Activated CD8-positive, alpha-beta memory T cell treated with anti-CD3 and anti-CD28 coated beads, Interleukin-2, amount 50 U/mL, for 48 hours (primary cell): ENCODE results near the gene ZNF507.

Experiments used
- DNase-seq: peaks from one replicate; pipeline ENCODE4 v3.0.0-alpha.2; 2020

ZNF507 gene

GRCh38 chr19:32339988-32340874 lies 5.2 kb upstream of the ZNF507 start:
- DNase-seq = peak; percentile 62

GRCh38 chr19:32342695-32343094 lies 2.7 kb upstream of the ZNF507 start:
- DNase-seq = no peak

- no peak for DNase-seq
Measured at GRCh38 chr19:32343550-32344262, 1.7 kb upstream of the ZNF507 start.

- DNase-seq = no peak
Measured at GRCh38 chr19:32346901-32347300, 1.5 kb downstream of the ZNF507 start.

DNA sequence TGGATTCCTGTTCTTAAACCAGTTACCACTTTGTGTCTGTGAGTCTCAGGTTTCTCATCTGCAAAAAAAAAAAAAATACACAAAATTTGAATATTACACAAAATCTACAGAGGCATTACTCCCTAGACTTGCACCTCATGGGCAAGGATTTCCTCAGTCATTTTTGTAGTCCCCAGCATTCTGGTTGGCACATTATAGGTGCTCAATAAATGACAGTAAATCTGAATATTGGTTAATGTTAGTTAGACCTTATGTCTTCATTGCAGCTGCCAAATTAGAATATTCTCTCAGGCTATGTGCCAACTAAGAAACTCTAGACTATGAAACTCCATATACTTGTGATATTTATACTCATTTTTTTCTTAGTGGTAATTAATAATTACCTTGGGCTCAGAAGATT lies 2.2 kb downstream of the ZNF507 start:
- DNase-seq = no peak

- no peak for DNase-seq
Measured at GRCh38 chr19:32349051-32349450, 3.6 kb downstream of the ZNF507 start.

GRCh38 chr19:32349724-32350470 lies 4.5 kb downstream of the ZNF507 start:
- DNase-seq = no peak

GRCh38 chr19:32350471-32350865 lies 5.1 kb downstream of the ZNF507 start:
- DNase-seq = no peak

DNA sequence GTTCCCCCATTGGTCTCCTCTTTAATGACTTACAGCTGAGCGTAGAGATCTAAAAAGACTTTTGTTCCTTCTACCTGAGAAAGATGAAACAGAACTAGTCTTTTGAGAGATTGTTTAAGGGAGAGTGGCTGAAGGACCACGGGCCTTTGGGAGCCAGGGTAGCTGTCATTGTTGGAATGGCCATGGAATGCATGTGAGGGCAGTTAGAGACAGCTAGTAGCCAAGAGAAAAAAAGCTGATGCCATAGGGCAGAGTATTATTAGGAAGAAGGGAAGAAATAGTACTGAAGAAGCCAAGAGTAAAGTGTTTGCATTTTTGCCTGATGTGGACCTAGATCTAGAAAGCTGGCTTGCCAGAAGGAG lies 5.6 kb downstream of the ZNF507 start:
- no peak for DNase-seq

GRCh38 chr19:32352241-32352630 lies 6.8 kb downstream of the ZNF507 start:
- no peak for DNase-seq

- no peak for DNase-seq
Measured at GRCh38 chr19:32354345-32354744, 8.9 kb downstream of the ZNF507 start.

GRCh38 chr19:32355309-32355708 lies 9.9 kb downstream of the ZNF507 start:
- DNase-seq = no peak

DNA sequence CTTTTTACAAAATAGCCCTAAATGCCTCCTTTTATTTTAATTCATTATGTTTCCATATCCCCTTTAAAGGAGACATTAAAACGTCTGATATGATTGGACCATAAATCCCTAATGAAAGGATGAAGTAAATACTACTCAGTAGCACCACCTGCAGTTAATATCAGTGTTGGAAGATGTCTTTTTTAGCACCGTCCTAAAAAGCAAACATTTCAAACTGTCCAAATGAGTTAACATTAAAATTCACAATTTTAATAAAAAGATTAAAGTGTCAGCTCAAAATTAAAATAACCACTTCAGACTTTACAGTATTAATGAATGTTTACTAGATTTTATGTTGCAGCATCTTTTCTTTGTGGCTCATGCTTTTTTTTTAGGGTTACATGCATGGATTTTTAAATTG lies 12.3 kb downstream of the ZNF507 start:
- no peak for DNase-seq

DNA sequence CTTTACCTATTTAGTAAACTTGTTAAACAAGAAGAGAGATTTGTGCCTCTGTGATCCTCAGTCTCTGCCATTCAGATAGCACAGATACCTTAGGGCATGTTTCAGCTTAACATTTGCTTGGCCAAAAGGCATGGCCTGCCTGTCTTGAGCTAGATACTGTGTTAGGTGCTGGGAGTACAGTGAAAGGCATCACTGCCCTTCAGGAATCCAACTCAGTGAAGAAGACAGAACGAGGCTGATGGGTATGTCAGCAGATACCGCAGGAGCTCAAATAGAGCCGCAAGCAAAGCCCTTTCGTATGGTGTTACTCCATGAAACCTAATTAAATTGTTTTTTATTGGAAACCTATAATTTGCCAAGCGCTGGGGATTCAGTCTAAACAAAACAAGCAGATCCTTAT lies 12.9 kb downstream of the ZNF507 start:
- DNase-seq = no peak

GRCh38 chr19:32359581-32359980 lies 14.2 kb downstream of the ZNF507 start:
- no peak for DNase-seq

DNA sequence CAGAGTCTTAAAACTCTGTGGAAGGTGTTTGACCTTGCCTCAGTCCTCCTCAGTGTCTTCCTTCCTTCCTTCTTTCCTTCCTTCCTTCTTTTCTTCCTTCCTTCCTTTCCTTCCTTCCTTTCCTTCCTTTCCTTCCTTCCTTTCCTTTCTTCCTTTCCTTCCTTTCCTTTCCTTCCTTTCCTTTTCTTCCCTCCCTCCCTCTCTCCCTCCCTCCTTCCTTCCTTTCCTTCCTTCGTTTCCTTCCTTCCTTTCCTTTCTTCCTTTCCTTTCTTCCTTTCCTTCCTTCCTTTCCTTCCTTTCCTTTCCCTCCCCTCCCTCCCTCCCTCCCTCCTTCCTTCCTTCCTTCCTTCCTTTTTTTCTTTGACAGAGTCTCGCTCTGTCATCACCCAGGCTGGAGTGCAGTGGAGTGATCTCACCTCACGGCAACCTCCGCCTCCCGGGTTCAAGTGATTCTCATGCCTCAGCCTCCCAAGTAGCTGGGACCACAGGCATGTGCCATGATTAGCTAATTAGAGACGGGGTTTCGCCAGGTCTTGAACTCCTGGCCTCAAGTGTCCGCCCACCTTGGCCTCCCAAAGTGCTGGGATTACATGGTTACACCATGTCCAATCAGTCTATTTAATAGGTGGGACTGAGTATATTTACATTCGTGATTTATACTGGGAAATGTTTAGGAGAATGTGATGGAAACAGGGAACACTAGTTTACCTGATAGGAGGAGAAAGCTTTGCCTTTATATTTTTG lies 16.3 kb downstream of the ZNF507 start:
- no peak for DNase-seq

GRCh38 chr19:32362318-32362691 lies 16.9 kb downstream of the ZNF507 start:
- DNase-seq = no peak

DNA sequence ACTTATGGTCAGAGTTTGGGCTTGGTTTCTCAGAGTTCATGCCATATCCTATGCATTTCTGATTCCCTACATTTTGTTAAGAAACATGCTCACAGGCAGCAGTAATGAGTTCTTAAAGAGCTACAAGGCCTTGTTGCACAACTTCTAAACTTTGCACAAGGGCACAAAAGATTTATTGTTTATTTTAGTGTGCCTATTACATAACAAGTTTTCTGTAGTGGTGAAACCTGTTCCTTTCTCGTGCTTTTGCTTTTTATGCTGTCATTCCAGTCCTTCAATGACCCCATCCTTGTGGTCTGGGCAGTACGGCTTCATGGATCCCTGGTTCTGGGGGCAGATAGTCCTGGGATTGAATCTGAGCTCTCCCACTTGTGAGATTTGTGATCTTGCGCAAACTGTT lies 17.8 kb downstream of the ZNF507 start:
- DNase-seq = no peak

DNA sequence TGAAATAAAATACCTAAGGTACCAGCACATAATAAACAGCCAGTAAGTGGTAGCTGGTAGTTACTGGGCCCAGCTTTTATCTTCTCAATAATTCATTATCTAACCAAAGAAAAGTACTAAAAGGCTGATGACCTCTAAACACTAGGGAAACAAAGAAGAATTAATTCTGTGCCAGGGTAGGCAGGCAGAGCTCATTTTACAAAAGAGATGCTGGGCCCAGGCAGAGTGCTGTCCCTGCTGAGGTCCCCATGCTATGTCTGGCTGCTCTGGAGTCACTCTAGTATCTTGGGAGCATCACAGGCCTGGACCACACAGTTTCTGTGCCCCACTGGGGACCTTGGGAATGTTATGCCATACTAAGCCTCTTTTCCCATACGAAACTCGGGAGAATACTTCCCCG lies 18.2 kb downstream of the ZNF507 start:
- no peak for DNase-seq

DNA sequence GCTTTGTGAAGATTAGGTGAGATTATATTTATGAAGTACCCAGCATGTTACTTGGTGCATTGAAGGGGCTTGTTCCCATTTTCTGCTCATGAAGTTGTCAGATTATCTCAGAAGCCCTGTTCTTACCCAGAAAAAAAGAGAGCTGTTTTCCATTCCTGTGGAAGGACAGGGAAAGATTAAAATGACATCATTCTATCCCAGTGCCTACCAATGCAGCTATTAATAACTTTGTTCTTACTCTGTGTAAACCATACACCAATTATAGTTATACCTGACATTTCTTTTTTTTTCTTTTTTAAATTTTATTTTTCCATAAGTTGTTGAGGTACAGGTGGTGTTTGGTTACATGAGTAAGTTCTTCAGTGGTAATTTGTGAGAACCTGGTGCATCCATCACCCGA lies 18.6 kb downstream of the ZNF507 start:
- DNase-seq = no peak

GRCh38 chr19:32367063-32367462 lies 21.7 kb downstream of the ZNF507 start:
- no peak for DNase-seq

- no peak for DNase-seq
Measured at GRCh38 chr19:32367948-32368536, 22.6 kb downstream of the ZNF507 start.

GRCh38 chr19:32368787-32369186 lies 23.4 kb downstream of the ZNF507 start:
- DNase-seq = no peak
